DOHH2 (cell line): Measurements from ENCODE around the gene CNPY1.

Experiments used
- EZH2phosphoT487 ChIP-seq: fragments of 200-600 bp; sonication (generic); IDR thresholded peaks from 2 replicates; pipeline ENCODE4 v1.6.1; 2017; ENCODE audit warnings: borderline replicate concordance, mild to moderate bottlenecking, antibody characterized with exemption, low read length, moderate library complexity, mixed read lengths
- TF ChIP-seq, protein P1 (sequence below): fragments of 200-600 bp; sonication (generic); IDR thresholded peaks from one replicate; pipeline ENCODE4 v1.5.1; 2014; ENCODE audit warnings: antibody characterized with exemption, mild to moderate bottlenecking, low read depth, low read length; ENCODE audit not compliant: poor library complexity, severe bottlenecking

DNA sequence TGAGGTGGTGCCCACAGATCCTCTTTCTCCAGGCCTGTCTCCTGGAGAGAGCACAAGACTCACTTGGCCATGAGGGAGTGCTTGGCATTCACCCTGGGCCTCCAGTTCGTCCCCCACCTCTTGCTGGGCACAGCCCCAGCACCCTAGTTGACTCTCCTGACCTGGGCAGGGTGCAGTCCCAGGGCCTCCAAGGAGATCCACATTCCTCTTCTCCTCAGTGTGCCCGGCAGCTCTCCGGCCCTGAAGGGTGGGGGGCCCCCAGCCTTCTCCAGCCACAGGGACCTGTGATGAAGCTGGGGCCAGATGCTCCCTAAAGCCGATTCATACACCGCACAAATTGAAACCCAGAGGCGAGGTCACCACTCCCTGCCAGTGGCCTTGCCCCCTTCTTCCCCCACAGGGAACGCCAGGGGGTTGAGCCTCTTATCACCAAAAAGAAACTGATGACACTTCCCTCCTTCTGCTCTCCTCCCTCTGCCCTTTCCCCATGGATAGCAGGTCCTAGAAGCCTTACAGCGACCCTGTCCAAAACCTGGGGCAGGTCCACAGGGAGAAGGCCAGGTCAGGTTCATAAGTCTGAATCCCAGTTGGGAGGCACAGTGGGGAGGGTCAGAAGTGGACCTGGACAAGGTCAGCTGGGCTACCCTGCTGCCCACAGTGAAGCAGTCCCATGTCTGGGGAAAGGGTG lies 85.3 kb downstream of the CNPY1 start:
- no peak for TF ChIP-seq EZH2phosphoT487
- TF ChIP-seq, protein P1, sequence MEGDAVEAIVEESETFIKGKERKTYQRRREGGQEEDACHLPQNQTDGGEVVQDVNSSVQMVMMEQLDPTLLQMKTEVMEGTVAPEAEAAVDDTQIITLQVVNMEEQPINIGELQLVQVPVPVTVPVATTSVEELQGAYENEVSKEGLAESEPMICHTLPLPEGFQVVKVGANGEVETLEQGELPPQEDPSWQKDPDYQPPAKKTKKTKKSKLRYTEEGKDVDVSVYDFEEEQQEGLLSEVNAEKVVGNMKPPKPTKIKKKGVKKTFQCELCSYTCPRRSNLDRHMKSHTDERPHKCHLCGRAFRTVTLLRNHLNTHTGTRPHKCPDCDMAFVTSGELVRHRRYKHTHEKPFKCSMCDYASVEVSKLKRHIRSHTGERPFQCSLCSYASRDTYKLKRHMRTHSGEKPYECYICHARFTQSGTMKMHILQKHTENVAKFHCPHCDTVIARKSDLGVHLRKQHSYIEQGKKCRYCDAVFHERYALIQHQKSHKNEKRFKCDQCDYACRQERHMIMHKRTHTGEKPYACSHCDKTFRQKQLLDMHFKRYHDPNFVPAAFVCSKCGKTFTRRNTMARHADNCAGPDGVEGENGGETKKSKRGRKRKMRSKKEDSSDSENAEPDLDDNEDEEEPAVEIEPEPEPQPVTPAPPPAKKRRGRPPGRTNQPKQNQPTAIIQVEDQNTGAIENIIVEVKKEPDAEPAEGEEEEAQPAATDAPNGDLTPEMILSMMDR, result no peak
